HEK293 (cell line): ENCODE results near the gene EPS8.

Source experiments
- CTCF ChIA-PET: fragments of 350-600 bp; formaldehyde crosslinking; extraction: SDS; loops from one replicate; lab custom pipeline; 2021; ENCODE audit warnings: antibody characterized with exemption; lab: Yijun Ruan, JAX
- POLR2A ChIA-PET: fragments of 300-600 bp; formaldehyde crosslinking; extraction: SDS; loops from one replicate; lab custom pipeline; 2020; ENCODE audit warnings: antibody characterized with exemption, inconsistent platforms; lab: Yijun Ruan, JAX
- H3K27ac ChIP-seq: fragments of 200-500 bp; sonication (Bioruptor generic); 2 replicates; pipeline ENCODE4 v1.5.1; 2014; ENCODE audit warnings: low read depth, low read length, control low read depth, inconsistent platforms; ENCODE audit errors: extremely low read depth
- H3K36me3 ChIP-seq, 2 experiments: fragments of 200-500 bp in 1 of 2; sonication (Bioruptor generic) in 1 of 2; 1 replicate in 1 of 2; 2 replicates in 1 of 2; pipeline ENCODE4 v1.5.1; 2014 to 2017; ENCODE audit warnings: inconsistent platforms in 2 of 2, low read length in 2 of 2; ENCODE audit not compliant: control insufficient read depth in 2 of 2, insufficient read depth in 1 of 2
- H3K4me1 ChIP-seq: fragments of 200-500 bp; sonication (Bioruptor generic); 2 replicates; pipeline ENCODE4 v1.5.1; 2014; ENCODE audit warnings: mild to moderate bottlenecking, low read length, inconsistent platforms; ENCODE audit not compliant: control insufficient read depth, insufficient read depth
- H3K4me3 ChIP-seq: 2 replicates; pipeline ENCODE4 v1.5.1; 2011; ENCODE audit warnings: low read depth, mild to moderate bottlenecking, control low read depth, low read length, moderate library complexity
- H3K9me3 ChIP-seq: fragments of 200-500 bp; sonication (Bioruptor generic); 2 replicates; pipeline ENCODE4 v1.5.1; 2014; ENCODE audit warnings: low read depth, low read length, inconsistent platforms; ENCODE audit not compliant: control insufficient read depth, insufficient read depth
- GLIS1 ChIP-seq: fragments of 450-650 bp; formaldehyde crosslinking; IDR thresholded peaks from 2 replicates; pipeline ENCODE4 v1.5.1; 2016; ENCODE audit warnings: missing biosample characterization, missing genetic modification characterization
- HOXD13 ChIP-seq: sonication (generic); formaldehyde crosslinking; IDR thresholded peaks from 2 replicates; pipeline ENCODE4 v1.8.0; 2022; ENCODE audit warnings: missing genetic modification reagents, borderline replicate concordance
- KLF10 ChIP-seq: fragments of 450-650 bp; IDR thresholded peaks from 2 replicates; pipeline ENCODE4 v1.5.1; 2018; ENCODE audit warnings: missing biosample characterization, mild to moderate bottlenecking, missing genetic modification characterization
- REPIN1 ChIP-seq: fragments of 450-650 bp; formaldehyde crosslinking; IDR thresholded peaks from 2 replicates; pipeline ENCODE4 v1.5.1; 2017; ENCODE audit warnings: missing biosample characterization, missing genetic modification characterization, low read depth
- SCRT2 ChIP-seq: fragments of 450-650 bp; formaldehyde crosslinking; IDR thresholded peaks from 2 replicates; pipeline ENCODE4 v1.5.1; 2016; ENCODE audit warnings: missing biosample characterization, missing genetic modification characterization
- ZBTB48 ChIP-seq: fragments of 450-650 bp; formaldehyde crosslinking; IDR thresholded peaks from 2 replicates; pipeline ENCODE4 v1.5.1; 2016; ENCODE audit warnings: missing biosample characterization, missing genetic modification characterization
- ZBTB6 ChIP-seq: fragments of 450-650 bp; formaldehyde crosslinking; IDR thresholded peaks from 2 replicates; pipeline ENCODE4 v1.5.1; 2017; ENCODE audit warnings: missing biosample characterization, missing genetic modification characterization
- ZBTB7A ChIP-seq: fragments of 450-650 bp; formaldehyde crosslinking; IDR thresholded peaks from 2 replicates; pipeline ENCODE4 v1.5.1; 2016; ENCODE audit warnings: low read depth, missing biosample characterization, missing genetic modification characterization
- ZNF10 ChIP-seq: fragments of 450-650 bp; formaldehyde crosslinking; IDR thresholded peaks from 2 replicates; pipeline ENCODE4 v1.5.1; 2017; ENCODE audit warnings: missing biosample characterization, missing genetic modification characterization
- ZNF133 ChIP-seq: fragments of 450-650 bp; formaldehyde crosslinking; IDR thresholded peaks from 2 replicates; pipeline ENCODE4 v1.5.1; 2016; ENCODE audit warnings: missing biosample characterization, missing genetic modification characterization
- ZNF146 ChIP-seq: fragments of 450-650 bp; formaldehyde crosslinking; IDR thresholded peaks from 2 replicates; pipeline ENCODE4 v1.5.1; 2016; ENCODE audit warnings: missing biosample characterization, missing genetic modification characterization
- ZNF175 ChIP-seq: fragments of 450-650 bp; formaldehyde crosslinking; IDR thresholded peaks from 2 replicates; pipeline ENCODE4 v1.5.1; 2016; ENCODE audit warnings: missing biosample characterization, missing genetic modification characterization
- ZNF366 ChIP-seq: fragments of 450-650 bp; formaldehyde crosslinking; conservative IDR thresholded peaks from 2 replicates; pipeline ENCODE4 v1.5.1; 2016; ENCODE audit warnings: missing biosample characterization, missing genetic modification characterization
- ZNF548 ChIP-seq: fragments of 450-650 bp; formaldehyde crosslinking; IDR thresholded peaks from 2 replicates; pipeline ENCODE4 v1.5.1; 2016; ENCODE audit warnings: missing biosample characterization, missing genetic modification characterization
- ZNF580 ChIP-seq: fragments of 450-650 bp; formaldehyde crosslinking; IDR thresholded peaks from 2 replicates; pipeline ENCODE4 v1.5.1; 2016; ENCODE audit warnings: missing biosample characterization, missing genetic modification characterization
- ZNF624 ChIP-seq: fragments of 450-650 bp; formaldehyde crosslinking; IDR thresholded peaks from 2 replicates; pipeline ENCODE4 v1.5.1; 2017; ENCODE audit warnings: missing biosample characterization, missing genetic modification characterization
- ZNF670 ChIP-seq: fragments of 450-650 bp; formaldehyde crosslinking; IDR thresholded peaks from 2 replicates; pipeline ENCODE4 v1.5.1; 2016; ENCODE audit warnings: missing biosample characterization, missing genetic modification characterization, low read depth
- ZNF747 ChIP-seq: fragments of 450-650 bp; formaldehyde crosslinking; IDR thresholded peaks from 2 replicates; pipeline ENCODE4 v1.5.1; 2016; ENCODE audit warnings: missing biosample characterization, missing genetic modification characterization
- TF ChIP-seq, protein P1 (sequence below): fragments of 450-650 bp; formaldehyde crosslinking; IDR thresholded peaks from 2 replicates; pipeline ENCODE4 v1.5.1; 2016; ENCODE audit warnings: missing biosample characterization, missing genetic modification characterization

The EPS8 gene

GRCh38 chr12:15819644-15820437 lies 30.7 kb upstream of the EPS8 start:
- POLR2A ChIA-PET: no interaction called here
- H3K36me3 ChIP-seq: no peaks in the 10 kb centered on the region
- no peaks in the 10 kb centered on the region for H3K9me3 ChIP-seq
- H3K4me1 ChIP-seq: no peaks in the 10 kb centered on the region
- no peak overlapping the region for H3K4me3 ChIP-seq
- no peak for TF ChIP-seq ZNF548
- TF ChIP-seq, all 188 proteins: peak for 0
- H3K27ac ChIP-seq: no peak overlapping the region
- CTCF ChIA-PET: no interaction called here

GRCh38 chr12:15818418-15818817 lies 29.2 kb upstream of the EPS8 start:
- Histone ChIP-seq H3K4me1 (no peaks in the 10 kb centered on the region), H3K9me3 (no peaks in the 10 kb centered on the region), H3K27ac (no peak overlapping the region), H3K36me3 (no peaks in the 10 kb centered on the region), H3K4me3 (no peak overlapping the region)
- ChIA-PET CTCF (interaction anchor here (0.5 to 0.7 kb wide), 3 partner anchors 25 to 960 kb away, joined by 4 to 6 read pairs (median 5); no protein-coding TSS in a partner anchor), POLR2A (no interaction called here)
- TF ChIP-seq ZNF146 (no peak), SCRT2 (no peak), ZNF10 (tag by site-specific recombination) (no peak), ZNF580 (tag by site-specific recombination) (no peak), ZBTB7A (tag by site-specific recombination) (no peak), ZNF133 (no peak), ZNF175 (tag by site-specific recombination) (no peak), GLIS1 (tag by site-specific recombination) (no peak), ZBTB6 (tag by site-specific recombination) (no peak), KLF10 (no peak)

DNA sequence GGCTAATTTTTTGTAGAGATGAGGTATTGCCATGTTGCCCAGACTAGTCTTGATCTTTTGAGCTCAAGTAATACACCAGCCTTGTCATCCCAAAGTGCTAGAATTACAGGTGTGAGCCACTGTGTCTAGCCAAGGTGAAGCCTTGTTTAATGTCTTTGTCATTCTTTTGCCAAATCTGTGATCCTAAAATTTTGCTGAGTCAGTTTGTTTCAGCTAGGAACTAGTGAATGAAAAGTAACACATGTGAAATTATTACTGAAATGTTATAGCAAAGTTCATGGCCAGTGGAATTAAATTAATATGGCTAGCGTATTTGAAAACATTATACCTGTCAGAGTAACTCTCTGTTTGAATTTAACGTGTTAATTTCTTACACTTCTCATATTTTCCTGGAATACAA lies 26.5 kb upstream of the EPS8 start:
- Histone ChIP-seq H3K4me1 (no peaks in the 10 kb centered on the region), H3K4me3 (no peak overlapping the region), H3K36me3 (no peaks in the 10 kb centered on the region)
- POLR2A ChIA-PET: no interaction called here
- TF ChIP-seq ZNF624 (tag by site-specific recombination) (no peak), REPIN1 (tag by site-specific recombination) (no peak), ZBTB48 (no peak), ZNF548 (no peak), ZNF747 (tag by site-specific recombination) (no peak), HOXD13 (CRISPR knock-in tag) (no peak), ZNF366 (tag by site-specific recombination) (no peak), ZNF670 (tag by site-specific recombination) (no peak)
- TF ChIP-seq, protein P1, sequence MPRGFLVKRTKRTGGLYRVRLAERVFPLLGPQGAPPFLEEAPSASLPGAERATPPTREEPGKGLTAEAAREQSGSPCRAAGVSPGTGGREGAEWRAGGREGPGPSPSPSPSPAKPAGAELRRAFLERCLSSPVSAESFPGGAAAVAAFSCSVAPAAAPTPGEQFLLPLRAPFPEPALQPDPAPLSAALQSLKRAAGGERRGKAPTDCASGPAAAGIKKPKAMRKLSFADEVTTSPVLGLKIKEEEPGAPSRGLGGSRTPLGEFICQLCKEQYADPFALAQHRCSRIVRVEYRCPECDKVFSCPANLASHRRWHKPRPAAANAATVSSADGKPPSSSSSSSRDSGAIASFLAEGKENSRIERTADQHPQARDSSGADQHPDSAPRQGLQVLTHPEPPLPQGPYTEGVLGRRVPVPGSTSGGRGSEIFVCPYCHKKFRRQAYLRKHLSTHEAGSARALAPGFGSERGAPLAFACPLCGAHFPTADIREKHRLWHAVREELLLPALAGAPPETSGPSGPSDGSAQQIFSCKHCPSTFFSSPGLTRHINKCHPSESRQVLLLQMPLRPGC (tag by site-specific recombination): no peak
- TF ChIP-seq, all 188 proteins: peak for 0
- no peak overlapping the region for H3K27ac ChIP-seq
- CTCF ChIA-PET: no interaction called here
- no peaks in the 10 kb centered on the region for H3K9me3 ChIP-seq
